Fibroblast of pulmonary artery (primary cell): Measurements from ENCODE around the gene GALNT2.
A peak's percentile ranks its signal among the peaks of the same experiment; 100 is the strongest.

Experiments used
- DNase-seq: peaks from one replicate; pipeline ENCODE4 v3.0.0-alpha.2; 2010; ENCODE audit warnings: low read depth
- H3K4me3 ChIP-seq: replicated peaks from 2 replicates; pipeline ENCODE4 v1.5.1; 2011; ENCODE audit warnings: low read depth, mild to moderate bottlenecking, control low read depth, low read length, moderate library complexity
- CTCF ChIP-seq: IDR thresholded peaks from 2 replicates; pipeline ENCODE4 v1.5.1; 2011; ENCODE audit warnings: mild to moderate bottlenecking, control low read depth, low read length, inconsistent platforms; ENCODE audit errors: missing control alignments

GALNT2 gene

DNA sequence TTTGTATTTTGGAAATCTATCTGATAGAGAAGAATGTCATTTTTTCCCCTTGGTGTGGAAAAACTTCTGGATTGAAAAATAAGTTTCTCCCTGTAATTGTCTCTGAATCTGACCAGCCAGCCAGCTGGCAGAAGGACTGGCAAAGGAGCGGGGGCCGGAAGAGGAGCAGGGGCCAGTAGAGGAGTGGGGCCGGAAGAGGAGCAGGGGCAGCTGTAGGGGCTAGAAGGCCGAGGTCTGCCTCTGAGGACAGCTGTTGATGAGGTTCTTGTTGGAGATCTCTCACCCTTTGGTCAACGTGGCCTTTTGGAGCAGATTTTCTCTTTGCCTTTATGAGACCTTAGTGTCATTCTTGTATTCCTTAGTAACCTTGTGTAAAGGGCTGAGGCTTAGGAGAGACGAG lies 121.8 kb downstream of the GALNT2 start:
- no peak overlapping the region for H3K4me3 ChIP-seq
- no peak for DNase-seq
- TF ChIP-seq CTCF = no peak

DNA sequence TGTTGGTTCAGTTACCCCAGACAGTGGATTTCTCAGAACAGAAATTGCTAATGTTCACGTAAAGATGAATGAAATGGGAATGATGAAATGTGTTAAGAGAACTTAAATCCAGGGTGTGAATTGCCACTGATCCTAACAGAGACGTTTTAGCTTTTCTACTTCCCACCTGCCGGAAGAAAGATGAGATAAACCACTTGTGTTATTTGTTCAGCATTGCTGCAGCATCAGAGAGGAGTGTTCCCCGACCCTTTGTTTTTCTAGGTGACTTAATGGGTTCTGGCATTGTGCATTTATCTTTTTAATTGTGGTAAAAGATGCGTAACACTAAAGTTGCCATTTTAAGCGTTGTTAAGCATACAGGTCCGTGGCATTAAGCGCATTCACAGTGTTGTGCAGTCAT lies 122.3 kb downstream of the GALNT2 start:
- no peak overlapping the region for H3K4me3 ChIP-seq
- DNase-seq = no peak
- TF ChIP-seq CTCF = no peak

DNA sequence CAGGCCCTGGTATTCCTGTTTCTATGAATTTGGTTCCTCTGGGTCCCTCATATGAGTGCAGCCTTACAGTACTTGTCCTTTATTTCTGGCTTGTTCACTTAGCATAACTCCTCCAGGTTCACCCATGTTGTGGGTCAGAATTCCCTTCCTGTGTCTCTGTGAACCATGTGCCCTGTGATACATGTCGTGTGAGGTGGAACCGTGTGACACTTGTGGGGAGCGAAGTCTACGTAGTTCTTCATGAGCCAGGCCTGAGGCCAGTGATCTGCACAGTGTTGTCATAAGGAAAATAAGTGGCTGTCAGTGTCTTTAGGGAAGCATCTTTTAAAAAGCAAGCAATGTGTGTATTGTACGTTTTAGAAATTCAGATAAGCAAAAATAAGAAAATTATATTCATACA lies 122.8 kb downstream of the GALNT2 start:
- no peak for TF ChIP-seq CTCF
- H3K4me3 ChIP-seq = no peak overlapping the region
- no peak for DNase-seq

DNA sequence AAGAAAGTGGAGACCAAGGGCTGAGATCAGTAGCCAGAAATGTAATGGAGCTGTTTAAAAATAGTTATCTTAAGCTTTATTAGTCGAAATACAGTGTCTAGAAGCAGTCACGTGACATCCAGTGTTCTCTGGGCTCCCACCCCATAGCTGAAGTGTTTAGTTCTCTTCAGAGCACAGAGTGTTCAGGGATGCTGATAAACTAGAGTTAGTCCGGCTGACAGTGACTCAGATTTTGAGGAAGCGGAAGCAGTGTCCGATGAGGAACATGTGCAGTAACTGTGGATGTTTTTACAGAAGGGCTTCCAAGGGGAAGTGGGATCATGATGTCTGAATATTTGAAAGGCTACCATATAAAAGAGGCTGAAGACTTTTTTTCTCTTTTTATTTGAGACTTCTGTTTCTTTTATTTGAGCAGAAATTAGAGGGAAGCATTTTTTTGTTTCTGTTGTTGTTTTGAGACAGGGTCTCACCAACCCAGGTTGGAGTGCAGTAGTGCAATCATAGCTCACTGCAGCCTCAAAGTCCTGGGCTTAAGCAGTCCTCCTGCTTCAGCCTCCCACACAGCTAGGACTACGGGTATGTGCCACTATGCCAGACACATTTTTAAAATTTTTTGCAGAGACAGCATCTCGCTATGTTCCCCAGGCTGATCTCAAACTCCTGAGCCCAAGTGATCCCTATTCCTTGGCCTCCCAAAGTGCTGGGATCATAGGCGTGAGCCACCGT lies 124.2 kb downstream of the GALNT2 start:
- DNase-seq = peak; percentile 89
- no peak overlapping the region for H3K4me3 ChIP-seq
- no peak for TF ChIP-seq CTCF

- H3K4me3 ChIP-seq = no peak overlapping the region
- TF ChIP-seq CTCF = no peak
- DNase-seq = no peak
Measured at GRCh38 chr1:230191855-230192254, 124.8 kb downstream of the GALNT2 start.

DNA sequence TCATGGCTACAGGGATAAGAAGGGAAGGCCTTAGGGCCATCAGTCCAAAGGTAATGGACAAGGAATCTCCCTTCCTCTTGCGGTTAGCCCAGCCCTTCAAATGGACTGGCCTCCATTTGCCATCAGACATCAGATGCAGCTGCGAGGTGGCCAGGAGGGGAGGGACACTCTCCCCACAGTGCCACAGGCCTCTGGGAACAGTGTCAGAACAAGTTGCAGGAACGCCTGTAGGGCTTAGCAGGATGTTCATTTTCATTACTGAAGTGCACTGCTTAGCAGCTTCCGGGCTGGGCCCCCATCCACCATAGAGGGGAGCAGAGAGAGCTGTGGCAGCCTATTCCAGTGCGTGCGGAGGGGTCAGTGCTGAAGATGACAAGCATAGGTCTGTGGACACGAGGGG lies 127.5 kb downstream of the GALNT2 start:
- DNase-seq = no peak
- no peak overlapping the region for H3K4me3 ChIP-seq
- no peak for TF ChIP-seq CTCF

DNA sequence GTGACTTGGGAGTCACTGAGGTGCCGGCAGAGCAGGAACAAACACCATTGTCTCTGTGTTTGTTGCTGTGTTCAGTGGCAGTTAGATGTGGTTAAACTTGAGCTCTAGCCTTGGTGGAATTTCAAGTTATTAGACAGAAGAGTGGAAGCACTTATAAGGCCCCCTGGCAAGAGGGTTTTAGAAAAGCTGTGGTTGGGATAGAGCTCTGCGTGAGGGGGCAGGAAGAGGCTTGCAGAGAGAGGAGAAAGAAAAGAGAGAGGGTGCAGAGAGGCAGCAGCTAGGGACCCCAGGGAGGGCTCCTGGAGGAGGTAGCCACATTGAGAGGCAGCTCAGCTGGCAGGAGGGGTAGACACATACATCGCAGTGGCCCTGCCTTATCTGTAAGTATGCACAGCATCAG lies 128.2 kb downstream of the GALNT2 start:
- TF ChIP-seq CTCF = no peak
- no peak for DNase-seq
- no peak overlapping the region for H3K4me3 ChIP-seq
